PC-9 (cell line): Measurements from ENCODE around the gene CFAP92. TPM values are rescaled to one million over a fixed set of nuclear protein-coding genes. Genes with fewer than 3 reads are reported as not detected.

ENCODE experiments used
- BruUV-seq: library from RNA; stranded (reverse); fragments of 400-500 nt; replicated peaks from 2 replicates; lab custom pipeline; 2021; lab: Mats Ljungman, UMichigan
- CTCF ChIA-PET: fragments of 300-600 bp; sonication (Branson Sonifier 250); formaldehyde crosslinking; loops from one replicate; lab custom pipeline; 2022; ENCODE audit warnings: antibody characterized with exemption; lab: Charles Lee
- POLR2A ChIA-PET: fragments of 300-600 bp; sonication (Branson Sonifier 250); formaldehyde crosslinking; loops from one replicate; lab custom pipeline; 2022; ENCODE audit warnings: antibody characterized with exemption; ENCODE audit not compliant: unreplicated experiment; lab: Charles Lee
- DNase-seq, 2 experiments: peaks; one replicate each; pipeline versions ENCODE4 v3.0.0 to v3.0.0-alpha.2; 2015 to 2022; ENCODE audit warnings: mixed read lengths in 1 of 2
- H2AFZ ChIP-seq: fragments of 200-600 bp; sonication (generic); 2 replicates; pipeline ENCODE4 v1.8.1; 2017; ENCODE audit warnings: antibody characterized with exemption
- H3F3A ChIP-seq: fragments of 200-600 bp; sonication (generic); 2 replicates; pipeline ENCODE4 v1.8.1; 2017; ENCODE audit warnings: antibody characterized with exemption, mild to moderate bottlenecking, low read depth; ENCODE audit not compliant: insufficient read depth
- H3K27ac ChIP-seq: fragments of 200-600 bp; sonication (generic); 2 replicates; pipeline ENCODE4 v1.6.1; 2016; ENCODE audit warnings: mixed run types
- H3K27me3 ChIP-seq: fragments of 200-600 bp; sonication (generic); 2 replicates; pipeline ENCODE4 v1.6.1; 2016; ENCODE audit warnings: low read depth, mixed run types; ENCODE audit not compliant: insufficient read depth
- H3K36me3 ChIP-seq: fragments of 200-600 bp; sonication (generic); 2 replicates; pipeline ENCODE4 v1.6.1; 2016; ENCODE audit warnings: low read depth, mixed run types
- H3K4me1 ChIP-seq: fragments of 200-600 bp; sonication (generic); replicated peaks from 2 replicates; pipeline ENCODE4 v1.6.1; 2016; ENCODE audit warnings: mixed run types; ENCODE audit not compliant: insufficient read depth
- H3K4me2 ChIP-seq: fragments of 200-600 bp; sonication (generic); 2 replicates; pipeline ENCODE4 v1.6.1; 2017; ENCODE audit warnings: mixed run types
- H3K4me3 ChIP-seq: fragments of 200-600 bp; sonication (generic); 2 replicates; pipeline ENCODE4 v1.6.1; 2016; ENCODE audit warnings: mixed run types
- H3K79me2 ChIP-seq: fragments of 200-600 bp; sonication (generic); 2 replicates; pipeline ENCODE4 v1.6.1; 2017; ENCODE audit warnings: low read depth, mixed run types
- H3K9me2 ChIP-seq: fragments of 200-600 bp; sonication (generic); 2 replicates; pipeline ENCODE4 v1.8.1; 2017; ENCODE audit warnings: mild to moderate bottlenecking; ENCODE audit not compliant: insufficient read depth
- H3K9me3 ChIP-seq: fragments of 200-600 bp; sonication (generic); 2 replicates; pipeline ENCODE4 v1.8.1; 2016; ENCODE audit warnings: low read depth; ENCODE audit not compliant: insufficient read depth
- H4K20me1 ChIP-seq: fragments of 200-600 bp; sonication (generic); 2 replicates; pipeline ENCODE4 v1.8.1; 2017; ENCODE audit not compliant: insufficient read depth
- CTCF ChIP-seq: fragments of 200-600 bp; sonication (generic); conservative IDR thresholded peaks from 2 replicates; pipeline ENCODE4 v1.6.1; 2017; ENCODE audit warnings: mixed run types, antibody characterized with exemption, mild to moderate bottlenecking, moderate library complexity
- EZH2 ChIP-seq: fragments of 200-600 bp; sonication (generic); IDR thresholded peaks from 2 replicates; pipeline ENCODE4 v1.8.0; 2017; ENCODE audit warnings: antibody characterized with exemption, low read depth
- intact Hi-C: fragments of 100-400 bp; cut with micrococcal nuclease; formaldehyde crosslinking; loops from one replicate; pipeline ENCODE4 v1.10.0; 2022; ENCODE audit not compliant: unreplicated experiment
- total RNA-seq: library from RNA; stranded (reverse); gene quantifications from 2 replicates; pipeline ENCODE4 v1.2.3, GENCODE V29; 2021

The CFAP92 gene
- total RNA-seq, 1 experiment from 2014 or later, result 4.3 TPM

GRCh38 chr3:128945041-128945877, 48.6 kb downstream of the CFAP92 start:
- Histone ChIP-seq H3K4me2 (no peak overlapping the region), H3F3A (0 out of 2 replicates have a peak, but pooled peaks cover 2% of the 10 kb centered on the region), H3K9me2 (no peaks in the 10 kb centered on the region), H2AFZ (no peak overlapping the region), H3K4me1 (peaks cover 10% of the 10 kb centered on the region; the same call in 1 of the 2 replicates), H3K4me3 (no peak overlapping the region), H4K20me1 (no peaks in the 10 kb centered on the region), H3K36me3 (no peaks in the 10 kb centered on the region), H3K9me3 (no peaks in the 10 kb centered on the region), H3K79me2 (no peaks in the 10 kb centered on the region), H3K27me3 (no peaks in the 10 kb centered on the region), H3K27ac (no peak overlapping the region)
- CTCF ChIA-PET, result no interaction called here
- POLR2A ChIA-PET, result no interaction called here
- no TSS peak for BruUV-seq
- TF ChIP-seq CTCF (no peak), EZH2 (no peak)
- intact Hi-C loops, result no loop called here
- no peak for DNase-seq

- intact Hi-C loops, result loop anchor here (5.0 kb wide), 1 partner anchor 65 kb away; the partner anchor contains the start of gene ACAD9
- ChIA-PET CTCF (interaction anchor here (0.6 to 0.7 kb wide), 4 partner anchors 282 to 438 kb away, joined by 3 to 7 read pairs (median 4); no protein-coding TSS in a partner anchor), POLR2A (interaction anchor here (0.7 kb wide), 2 partner anchors 287 to 293 kb away, joined by 3 to 11 read pairs; no protein-coding TSS in a partner anchor)
- Histone ChIP-seq H3K9me3 (no peaks in the 10 kb centered on the region), H2AFZ (no peak overlapping the region), H3K9me2 (no peaks in the 10 kb centered on the region), H3K36me3 (no peaks in the 10 kb centered on the region), H3K4me3 (no peak overlapping the region), H3K27ac (no peak overlapping the region), H4K20me1 (no peaks in the 10 kb centered on the region), H3F3A (0 out of 2 replicates have a peak, but pooled peaks cover 2% of the 10 kb centered on the region), H3K27me3 (no peaks in the 10 kb centered on the region), H3K4me2 (no peak overlapping the region), H3K79me2 (no peaks in the 10 kb centered on the region), H3K4me1 (peaks cover 10% of the 10 kb centered on the region; the same call in 1 of the 2 replicates)
- BruUV-seq, result no TSS peak
- TF ChIP-seq EZH2, result no peak
- no peak for TF ChIP-seq CTCF
- peak; percentile 79 to 81 for DNase-seq
These were observed 51.5 kb downstream of the CFAP92 start for GRCh38 chr3:128942161-128942952.

GRCh38 chr3:128940252-128940651, 53.6 kb downstream of the CFAP92 start:
- BruUV-seq, result no TSS peak
- ChIA-PET CTCF (no interaction called here), POLR2A (no interaction called here)
- H3K27me3 ChIP-seq, result no peaks in the 10 kb centered on the region
- peaks cover 10% of the 10 kb centered on the region; the same call in 1 of the 2 replicates for H3K4me1 ChIP-seq
- H3K27ac ChIP-seq, result no peak overlapping the region
- H3K4me3 ChIP-seq, result no peak overlapping the region
- no peaks in the 10 kb centered on the region for H3K36me3 ChIP-seq
- H3K4me2 ChIP-seq, result no peak overlapping the region
- intact Hi-C loops, result loop anchor here (5.0 kb wide), 1 partner anchor 63 kb away; the partner anchor contains the start of gene ACAD9
- no peaks in the 10 kb centered on the region for H4K20me1 ChIP-seq
- no peak overlapping the region for H2AFZ ChIP-seq
- 0 out of 2 replicates have a peak, but pooled peaks cover 2% of the 10 kb centered on the region for H3F3A ChIP-seq
- H3K9me2 ChIP-seq, result no peaks in the 10 kb centered on the region
- TF ChIP-seq EZH2 (no peak), CTCF (no peak)
- no peaks in the 10 kb centered on the region for H3K9me3 ChIP-seq
- H3K79me2 ChIP-seq, result no peaks in the 10 kb centered on the region
- DNase-seq, result no peak
